Body of pancreas (tissue), 4 donors: Measurements from ENCODE around the gene PCK2. TPM values are rescaled to one million over a fixed set of nuclear protein-coding genes. Genes with fewer than 3 reads are reported as not detected.

ENCODE experiments used
- ATAC-seq: fragments of 150-250 bp; one replicate; pipeline ENCODE4 v1.9.1; 2016
- DNase-seq, 4 donors: peaks; one replicate each; pipeline ENCODE4 v3.0.0-alpha.2; 2019
- H3K27ac ChIP-seq, 4 donors: fragments of 200-600 bp; sonication (generic); 1 replicate in 3 of 4; 2 replicates in 1 of 4; pipeline versions ENCODE4 v1.5.1 to v1.6.1; 2016 to 2019; ENCODE audit warnings: mild to moderate bottlenecking in 1 of 4, mixed read lengths in 1 of 4, moderate library complexity in 1 of 4
- H3K27me3 ChIP-seq, 2 donors: fragments of 200-600 bp; sonication (generic); one replicate each; pipeline ENCODE4 v1.6.0; 2016; ENCODE audit warnings: mild to moderate bottlenecking in 1 of 2
- H3K36me3 ChIP-seq, 2 donors: fragments of 200-600 bp; sonication (generic); replicated peaks in 1 of 2; 2 replicates each; pipeline ENCODE4 v1.5.1; 2016; ENCODE audit warnings: low read depth in 2 of 2; ENCODE audit not compliant: insufficient read depth in 1 of 2
- H3K4me1 ChIP-seq: fragments of 200-600 bp; sonication (generic); one replicate; pipeline ENCODE4 v1.6.0; 2016
- H3K4me3 ChIP-seq, 2 donors: fragments of 200-600 bp; sonication (generic); 1 replicate in 1 of 2; 2 replicates in 1 of 2; pipeline ENCODE4 v1.5.1; 2016 to 2019
- H3K9me3 ChIP-seq, 3 donors: fragments of 200-600 bp; sonication (generic); 1 replicate in 2 of 3; 2 replicates in 1 of 3; pipeline ENCODE4 v1.5.1; 2016
- CTCF ChIP-seq, 7 experiments: fragments of 450-650 bp in 4 of 7; fragments of 200-600 bp in 3 of 7; sonication (generic) in 3 of 7; IDR thresholded peaks; one replicate each; pipeline ENCODE4 v1.5.1; 2016 to 2019; ENCODE audit warnings: antibody characterized with exemption in 7 of 7
- POLR2A ChIP-seq, 3 donors: fragments of 450-650 bp; IDR thresholded peaks; one replicate each; pipeline ENCODE4 v1.6.1; 2016; ENCODE audit warnings: antibody characterized with exemption in 3 of 3, mild to moderate bottlenecking in 2 of 3
- WGBS, 2 donors: methylation state at CpG; one replicate each; pipeline ENCODE4 v1.1.5; 2017; 5-methylcytosine and 5-hydroxymethylcytosine counted together
- intact Hi-C: fragments of 100-400 bp; cut with DNase I; formaldehyde crosslinking; loops from one replicate; pipeline ENCODE4 v1.15.1; 2023
- total RNA-seq, 2 donors: library from RNA; depleted of rRNA; stranded (reverse); fragments of >200 nt; gene quantifications; one replicate each; pipeline ENCODE4 v1.1.0, GENCODE V29; 2016

PCK2 gene
- total RNA-seq, 2 donors from 2014 or later: 20.4 to 29.8 TPM

- peaks cover under 1% of the 10 kb centered on the region in 2 donors for H3K36me3 ChIP-seq
- H3K27ac ChIP-seq: peak overlapping the region; percentile 99 to 100 (median 99)
- H3K27me3 ChIP-seq: no peaks in the 10 kb centered on the region
- intact Hi-C loops: no loop called here
- peak; percentile 49 to 92 (median 89) for TF ChIP-seq POLR2A (IDR thresholded peaks at IDR 0.05)
- no peak for TF ChIP-seq CTCF (IDR thresholded peaks at IDR 0.05)
- DNase-seq (peak; percentile 89 to 94 (median 92)), ATAC-seq (peak; percentile 47)
- H3K9me3 ChIP-seq: no peaks in the 10 kb centered on the region
- H3K4me1 ChIP-seq: peaks cover 55% of the 10 kb centered on the region
- peak overlapping the region; percentile 16 to 68 for H3K4me3 ChIP-seq
- 0% methylated on average over 31 to 42 of the region's 42 CpGs for WGBS, 2 donors
These were observed 19.9 kb downstream of the PCK2 start for GRCh38 chr14:24113801-24114531.

GRCh38 chr14:24114532-24115421, 20.7 kb downstream of the PCK2 start, which contains the start of the genes DCAF11 and NRL:
Gene DCAF11, plus strand, starts transcription at chr14:24114777. Its CDS starts 818 bp downstream, at chr14:24115595.
Gene NRL, minus strand, starts transcription at chr14:24114949. Its CDS starts 32,101 bp downstream, at chr14:24082848.
- intact Hi-C loops: no loop called here
- ATAC-seq: peak; percentile 88
- Histone ChIP-seq H3K4me1 (peaks cover 50% of the 10 kb centered on the region), H3K9me3 (no peaks in the 10 kb centered on the region), H3K4me3 (peak within 1 kb of the TSS; percentile 68), H3K36me3 (peaks cover 7 to 8% of the 10 kb centered on the region in 2 donors), H3K27me3 (no peaks in the 10 kb centered on the region), H3K27ac (peak within 1 kb of the TSS; percentile 99 to 100 (median 99))
- 0 to 1% methylated on average over 22 to 65 of the region's 65 CpGs for WGBS, 2 donors
- peak; percentile 99 to 100 (median 99) for DNase-seq
- TF ChIP-seq POLR2A (IDR thresholded peaks at IDR 0.05): peak; percentile 90 to 98 (median 97)
- TF ChIP-seq CTCF (IDR thresholded peaks at IDR 0.05): no peak

GRCh38 chr14:24115422-24116127, 21.5 kb downstream of the PCK2 start:
- WGBS, 2 donors: 1% methylated on average over 14 of the region's 14 CpGs
- Histone ChIP-seq H3K4me3 (peak overlapping the region; percentile 45 to 68), H3K36me3 (peaks cover 11 to 13% of the 10 kb centered on the region in 2 donors), H3K27me3 (no peaks in the 10 kb centered on the region), H3K27ac (peak overlapping the region; percentile 99 to 100 (median 99)), H3K4me1 (peaks cover 42% of the 10 kb centered on the region), H3K9me3 (no peaks in the 10 kb centered on the region)
- intact Hi-C loops: no loop called here
- no peak for TF ChIP-seq POLR2A (IDR thresholded peaks at IDR 0.05)
- no peak for TF ChIP-seq CTCF (IDR thresholded peaks at IDR 0.05)
- ATAC-seq: no peak
- no peak for DNase-seq

GRCh38 chr14:24116128-24116814, 22.2 kb downstream of the PCK2 start:
- peak overlapping the region; percentile 45 to 68 for H3K4me3 ChIP-seq
- no peaks in the 10 kb centered on the region for H3K9me3 ChIP-seq
- no peak for DNase-seq
- TF ChIP-seq POLR2A (IDR thresholded peaks at IDR 0.05) (no peak), CTCF (IDR thresholded peaks at IDR 0.05) (no peak)
- H3K36me3 ChIP-seq: peaks cover 17 to 20% of the 10 kb centered on the region in 2 donors
- no peak for ATAC-seq
- H3K27ac ChIP-seq: peak overlapping the region in 3 of 4 donors; percentile 99 to 100 (median 99)
- no peaks in the 10 kb centered on the region for H3K27me3 ChIP-seq
- intact Hi-C loops: no loop called here
- 28 to 38% methylated on average over 6 of the region's 6 CpGs for WGBS, 2 donors
- peaks cover 35% of the 10 kb centered on the region for H3K4me1 ChIP-seq
